HG03520 (cell line): ENCODE measurements around the gene SRBD1.

Experiments
- ATAC-seq: cut with Tn5 transposase; IDR thresholded peaks from one replicate; pipeline ENCODE4 v1.9.1; 2021; ENCODE audit warnings: mild to moderate bottlenecking, moderate library complexity; ENCODE audit not compliant: unreplicated experiment

Gene SRBD1

GRCh38 chr2:45554073-45554741 is 56.9 kb downstream of the SRBD1 start:
- ATAC-seq = no peak

- no peak for ATAC-seq
These were observed 59.2 kb downstream of the SRBD1 start for GRCh38 chr2:45551862-45552261.

- no peak for ATAC-seq
These were observed 65.1 kb downstream of the SRBD1 start for GRCh38 chr2:45545943-45546342.

GRCh38 chr2:45543257-45543656 is 67.8 kb downstream of the SRBD1 start:
- ATAC-seq = no peak

GRCh38 chr2:45542013-45542412 is 69.1 kb downstream of the SRBD1 start:
- ATAC-seq = no peak

- no peak for ATAC-seq
These were observed 69.6 kb downstream of the SRBD1 start for GRCh38 chr2:45541450-45541849.

- ATAC-seq = no peak
These were observed 70.1 kb downstream of the SRBD1 start for GRCh38 chr2:45540942-45541341.

- ATAC-seq = no peak
These were observed 77.3 kb downstream of the SRBD1 start for GRCh38 chr2:45533771-45534170.

- ATAC-seq = no peak
These were observed 78.9 kb downstream of the SRBD1 start for GRCh38 chr2:45532181-45532580.

GRCh38 chr2:45524016-45524415 is 87.1 kb downstream of the SRBD1 start:
- ATAC-seq = no peak

- ATAC-seq = no peak
These were observed 92.5 kb downstream of the SRBD1 start for GRCh38 chr2:45518546-45518945.

GRCh38 chr2:45510701-45511420 is 100.2 kb downstream of the SRBD1 start:
- ATAC-seq = no peak

- no peak for ATAC-seq
These were observed 104.3 kb downstream of the SRBD1 start for GRCh38 chr2:45506756-45507155.

- no peak for ATAC-seq
These were observed 105.9 kb downstream of the SRBD1 start for GRCh38 chr2:45505138-45505537.

- no peak for ATAC-seq
These were observed 112.2 kb downstream of the SRBD1 start for GRCh38 chr2:45498661-45499550.

- no peak for ATAC-seq
These were observed 113.7 kb downstream of the SRBD1 start for GRCh38 chr2:45497355-45497754.

GRCh38 chr2:45496869-45497268 is 114.2 kb downstream of the SRBD1 start:
- no peak for ATAC-seq

GRCh38 chr2:45494978-45495293 is 116.1 kb downstream of the SRBD1 start:
- ATAC-seq = no peak

GRCh38 chr2:45494275-45494977 is 116.6 kb downstream of the SRBD1 start:
- no peak for ATAC-seq

GRCh38 chr2:45484965-45485364 is 126.1 kb downstream of the SRBD1 start:
- no peak for ATAC-seq

GRCh38 chr2:45483997-45484396 is 127.1 kb downstream of the SRBD1 start:
- no peak for ATAC-seq
